Measurements from ENCODE around the gene GDF3.

GRCh38 chr12:7667125-7667524 lies 28.4 kb downstream of the GDF3 start:
- TF ChIP-seq, protein P1, sequence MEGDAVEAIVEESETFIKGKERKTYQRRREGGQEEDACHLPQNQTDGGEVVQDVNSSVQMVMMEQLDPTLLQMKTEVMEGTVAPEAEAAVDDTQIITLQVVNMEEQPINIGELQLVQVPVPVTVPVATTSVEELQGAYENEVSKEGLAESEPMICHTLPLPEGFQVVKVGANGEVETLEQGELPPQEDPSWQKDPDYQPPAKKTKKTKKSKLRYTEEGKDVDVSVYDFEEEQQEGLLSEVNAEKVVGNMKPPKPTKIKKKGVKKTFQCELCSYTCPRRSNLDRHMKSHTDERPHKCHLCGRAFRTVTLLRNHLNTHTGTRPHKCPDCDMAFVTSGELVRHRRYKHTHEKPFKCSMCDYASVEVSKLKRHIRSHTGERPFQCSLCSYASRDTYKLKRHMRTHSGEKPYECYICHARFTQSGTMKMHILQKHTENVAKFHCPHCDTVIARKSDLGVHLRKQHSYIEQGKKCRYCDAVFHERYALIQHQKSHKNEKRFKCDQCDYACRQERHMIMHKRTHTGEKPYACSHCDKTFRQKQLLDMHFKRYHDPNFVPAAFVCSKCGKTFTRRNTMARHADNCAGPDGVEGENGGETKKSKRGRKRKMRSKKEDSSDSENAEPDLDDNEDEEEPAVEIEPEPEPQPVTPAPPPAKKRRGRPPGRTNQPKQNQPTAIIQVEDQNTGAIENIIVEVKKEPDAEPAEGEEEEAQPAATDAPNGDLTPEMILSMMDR (IDR thresholded peaks at IDR 0.05; ENCODE audit: insufficient read depth, low read length, poor library complexity, severe bottlenecking), result peak; percentile 10
- TF ChIP-seq EZH2phosphoT487 (conservative IDR thresholded peaks at IDR 0.05; ENCODE audit: low read length), result no peak
